Stomach smooth muscle (tissue), 2 donors: ENCODE measurements around the gene COL25A1.

Experiments used
- H3K27ac ChIP-seq: one replicate; pipeline ENCODE4 v1.7.0; 2013; ENCODE audit warnings: mild to moderate bottlenecking, low read length, inconsistent platforms
- H3K27me3 ChIP-seq, 2 donors: one replicate each; pipeline ENCODE4 v1.7.0; 2013; ENCODE audit warnings: low read length in 2 of 2; ENCODE audit not compliant: insufficient read depth in 2 of 2, control insufficient read depth in 1 of 2
- H3K36me3 ChIP-seq, 2 donors: one replicate each; pipeline ENCODE4 v1.7.0; 2013; ENCODE audit warnings: low read length in 2 of 2; ENCODE audit not compliant: control insufficient read depth in 2 of 2, insufficient read depth in 2 of 2
- H3K4me1 ChIP-seq: one replicate; pipeline ENCODE4 v1.7.0; 2013; ENCODE audit warnings: low read length; ENCODE audit not compliant: control insufficient read depth, insufficient read depth
- H3K4me3 ChIP-seq, 2 donors: one replicate each; pipeline ENCODE4 v1.7.0; 2013; ENCODE audit warnings: low read length in 2 of 2
- H3K9ac ChIP-seq, 2 donors: one replicate each; pipeline ENCODE4 v1.7.0; 2013; ENCODE audit warnings: low read length in 2 of 2, mild to moderate bottlenecking in 1 of 2
- H3K9me3 ChIP-seq, 2 donors: one replicate each; pipeline ENCODE4 v1.7.0; 2013; ENCODE audit warnings: low read length in 2 of 2; ENCODE audit not compliant: control insufficient read depth in 2 of 2
- donor health status: healthy.
- donor health status: Pancreatic carcinoma.

Gene COL25A1

DNA sequence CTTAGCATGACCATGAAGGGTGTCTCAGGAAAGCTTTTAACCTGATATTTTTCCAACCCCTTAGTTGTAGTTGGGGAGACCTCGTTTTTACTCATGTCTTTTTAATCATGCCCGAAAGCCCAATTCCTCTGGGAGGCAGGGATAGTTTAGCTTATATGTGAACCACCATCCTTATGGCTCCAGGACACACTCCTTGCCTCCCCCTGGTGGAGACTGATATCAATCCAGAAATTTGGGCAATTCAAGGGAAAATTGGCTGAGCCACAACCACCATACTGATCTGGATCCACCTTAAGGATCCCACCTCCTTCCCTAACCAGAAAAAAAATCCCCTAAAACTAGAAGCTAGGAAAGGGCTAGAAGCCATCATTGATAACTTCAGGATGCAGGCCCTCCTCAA lies 13.4 kb upstream of the COL25A1 start:
- Histone ChIP-seq H3K27ac (no peak overlapping the region), H3K4me1 (no peaks in the 10 kb centered on the region), H3K36me3 (no peaks in the 10 kb centered on the region), H3K9ac (no peak overlapping the region), H3K4me3 (no peak overlapping the region), H3K27me3 (no peaks in the 10 kb centered on the region), H3K9me3 (peaks cover 9 to 11% of the 10 kb centered on the region in 2 donors)

GRCh38 chr4:109315341-109315740 lies 12.9 kb upstream of the COL25A1 start:
- Histone ChIP-seq H3K27me3 (no peaks in the 10 kb centered on the region), H3K9ac (no peak overlapping the region), H3K36me3 (no peaks in the 10 kb centered on the region), H3K4me1 (no peaks in the 10 kb centered on the region), H3K27ac (no peak overlapping the region), H3K9me3 (peaks cover 9 to 11% of the 10 kb centered on the region in 2 donors), H3K4me3 (no peak overlapping the region)

- H3K27ac ChIP-seq: no peak overlapping the region
- H3K9me3 ChIP-seq: peaks cover 9 to 11% of the 10 kb centered on the region in 2 donors
- no peaks in the 10 kb centered on the region for H3K4me1 ChIP-seq
- H3K4me3 ChIP-seq: no peak overlapping the region
- no peak overlapping the region for H3K9ac ChIP-seq
- H3K36me3 ChIP-seq: no peaks in the 10 kb centered on the region
- H3K27me3 ChIP-seq: no peaks in the 10 kb centered on the region
These were observed 11.0 kb upstream of the COL25A1 start for GRCh38 chr4:109313168-109314133.

DNA sequence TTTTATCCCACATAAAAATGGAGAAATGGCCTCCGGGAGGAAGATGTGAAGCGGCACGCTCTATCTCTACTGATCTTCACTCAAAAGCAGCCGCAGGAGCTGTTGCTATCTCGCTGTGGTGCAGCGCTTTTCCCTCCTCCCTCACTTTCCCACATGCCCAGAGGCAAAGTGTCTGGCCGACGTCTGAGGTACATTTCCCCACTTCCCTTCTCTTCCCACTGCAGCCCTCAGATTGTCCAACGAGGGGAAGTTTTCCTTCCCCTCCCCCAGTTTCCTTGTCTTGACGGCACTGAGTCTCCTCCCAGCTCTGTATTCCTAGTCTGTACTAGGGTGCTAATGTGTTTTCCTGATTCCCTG lies 660 bp upstream of the COL25A1 start:
- H3K27me3 ChIP-seq: peaks cover 22 to 38% of the 10 kb centered on the region in 2 donors

DNA sequence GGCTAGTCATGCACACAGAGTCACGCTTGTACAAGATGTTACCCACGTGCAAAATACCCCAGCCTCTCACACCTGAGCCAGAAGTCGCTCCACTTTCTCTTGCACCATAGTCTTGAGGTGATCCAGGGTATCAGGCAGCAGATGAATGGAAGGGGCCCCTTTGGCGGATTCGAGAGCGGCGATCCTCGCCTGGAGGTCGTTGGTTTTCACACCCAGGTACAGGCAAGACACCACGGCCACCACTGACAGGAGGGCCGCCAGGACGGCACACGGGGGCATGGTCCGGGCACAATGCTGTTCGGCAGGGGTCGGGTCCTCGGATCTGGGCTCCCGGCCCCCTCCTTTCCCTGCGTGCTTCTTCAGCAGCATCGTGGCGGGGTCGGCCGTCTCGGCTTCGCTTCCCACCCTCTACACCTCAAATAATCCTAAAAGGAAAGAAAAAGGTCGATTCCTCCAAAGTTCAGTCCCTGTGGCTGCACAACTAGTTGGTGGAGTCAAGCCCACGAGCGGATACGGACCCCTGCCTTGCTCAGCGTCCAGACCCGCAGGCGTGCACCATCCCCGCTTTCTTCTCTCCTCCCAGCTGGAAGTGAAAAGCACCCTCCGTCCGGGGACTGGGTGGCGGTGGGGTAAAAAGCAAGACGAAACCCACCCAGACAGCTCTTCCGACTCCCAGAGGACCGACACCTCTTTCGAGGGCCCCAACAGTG lies 652 bp downstream of the COL25A1 start:
- H3K9me3 ChIP-seq: no peaks in the 10 kb centered on the region
- H3K36me3 ChIP-seq: no peaks in the 10 kb centered on the region
- H3K27me3 ChIP-seq: peaks cover 22 to 41% of the 10 kb centered on the region in 2 donors
- H3K27ac ChIP-seq: no peak overlapping the region
- peak overlapping the region in 1 of 2 donors; percentile 29 for H3K9ac ChIP-seq
- H3K4me3 ChIP-seq: peak overlapping the region; percentile 77 to 78
- H3K4me1 ChIP-seq: peaks cover 13% of the 10 kb centered on the region

More for the DNA sequence above, 660 bp upstream of the COL25A1 start:
- H3K27ac ChIP-seq: no peak overlapping the region
- peak overlapping the region in 1 of 2 donors; percentile 22 for H3K9ac ChIP-seq
- no peaks in the 10 kb centered on the region for H3K36me3 ChIP-seq
- H3K4me1 ChIP-seq: peaks cover 13% of the 10 kb centered on the region
- no peaks in the 10 kb centered on the region for H3K9me3 ChIP-seq
- peak overlapping the region; percentile 77 to 78 for H3K4me3 ChIP-seq

GRCh38 chr4:109298279-109299010 lies 4.0 kb downstream of the COL25A1 start:
- Histone ChIP-seq H3K27ac (no peak overlapping the region), H3K4me3 (no peak overlapping the region), H3K27me3 (peaks cover 22 to 44% of the 10 kb centered on the region in 2 donors), H3K9me3 (no peaks in the 10 kb centered on the region), H3K9ac (no peak overlapping the region), H3K4me1 (peaks cover 13% of the 10 kb centered on the region), H3K36me3 (no peaks in the 10 kb centered on the region)

- peaks cover 1% of the 10 kb centered on the region for H3K4me1 ChIP-seq
- no peaks in the 10 kb centered on the region for H3K36me3 ChIP-seq
- no peak overlapping the region for H3K9ac ChIP-seq
- H3K9me3 ChIP-seq: no peaks in the 10 kb centered on the region
- no peak overlapping the region for H3K4me3 ChIP-seq
- H3K27ac ChIP-seq: no peak overlapping the region
- H3K27me3 ChIP-seq: peaks cover 14 to 28% of the 10 kb centered on the region in 2 donors
These were observed 5.9 kb downstream of the COL25A1 start for GRCh38 chr4:109296527-109296926.

- H3K27ac ChIP-seq: no peak overlapping the region
- no peaks in the 10 kb centered on the region for H3K4me1 ChIP-seq
- no peaks in the 10 kb centered on the region for H3K9me3 ChIP-seq
- no peaks in the 10 kb centered on the region for H3K36me3 ChIP-seq
- no peak overlapping the region for H3K9ac ChIP-seq
- H3K27me3 ChIP-seq: peaks cover 5 to 16% of the 10 kb centered on the region in 2 donors
- no peak overlapping the region for H3K4me3 ChIP-seq
These were observed 7.4 kb downstream of the COL25A1 start for GRCh38 chr4:109295081-109295480.

GRCh38 chr4:109294468-109295020 lies 7.9 kb downstream of the COL25A1 start:
- Histone ChIP-seq H3K9me3 (no peaks in the 10 kb centered on the region), H3K27ac (no peak overlapping the region), H3K27me3 (peaks cover 5 to 11% of the 10 kb centered on the region in 2 donors), H3K9ac (no peak overlapping the region), H3K4me1 (no peaks in the 10 kb centered on the region), H3K4me3 (no peak overlapping the region), H3K36me3 (no peaks in the 10 kb centered on the region)

- no peaks in the 10 kb centered on the region for H3K9me3 ChIP-seq
- H3K9ac ChIP-seq: no peak overlapping the region
- H3K4me1 ChIP-seq: no peaks in the 10 kb centered on the region
- H3K27me3 ChIP-seq: peaks cover 5 to 7% of the 10 kb centered on the region in 2 donors
- no peak overlapping the region for H3K27ac ChIP-seq
- H3K4me3 ChIP-seq: no peak overlapping the region
- H3K36me3 ChIP-seq: no peaks in the 10 kb centered on the region
These were observed 8.5 kb downstream of the COL25A1 start for GRCh38 chr4:109294006-109294405.
